H1 (cell line): Measurements from ENCODE around the gene ANKRD40CL. TPM values are rescaled to one million over a fixed set of nuclear protein-coding genes. Genes with fewer than 3 reads are reported as not detected.

ENCODE experiments used
- CTCF ChIA-PET: fragments of 300-600 bp; sonication (Branson Sonifier 250); formaldehyde crosslinking; loops from one replicate; lab custom pipeline; 2021; ENCODE audit not compliant: partially characterized antibody; lab: Charles Lee
- POLR2A ChIA-PET: fragments of 300-600 bp; sonication (Branson Sonifier 250); formaldehyde crosslinking; loops from one replicate; lab custom pipeline; 2021; ENCODE audit warnings: inconsistent platforms; ENCODE audit not compliant: partially characterized antibody; lab: Charles Lee
- DNase-seq, 2 experiments: peaks; one replicate each; pipeline versions ENCODE4 v3.0.0 to v3.0.0-alpha.2; 2010 to 2022; ENCODE audit warnings: low spot score in 2 of 2, low read depth in 1 of 2, mixed read lengths in 1 of 2
- FAIRE-seq: peaks from 2 replicates; lab custom pipeline; 2011; peaks lifted over from hg19 to GRCh38; lab: Jason Lieb, UNC
- H2AFZ ChIP-seq: 2 replicates; pipeline ENCODE4 v1.8.1; 2012; ENCODE audit warnings: low read length, inconsistent platforms
- H2AK5ac ChIP-seq: 2 replicates; pipeline ENCODE4 v1.6.1; 2013; ENCODE audit warnings: low read depth, low read length
- H2BK120ac ChIP-seq: replicated peaks from 2 replicates; pipeline ENCODE3; 2013; ENCODE audit warnings: low read depth, low read length, inconsistent platforms
- H2BK12ac ChIP-seq: 2 replicates; pipeline ENCODE4 v1.6.1; 2013; ENCODE audit warnings: low read depth, low read length
- H2BK15ac ChIP-seq: 2 replicates; pipeline ENCODE4 v1.6.1; 2013; ENCODE audit warnings: low read length
- H2BK20ac ChIP-seq: 2 replicates; pipeline ENCODE4 v1.6.1; 2013; ENCODE audit warnings: low read length
- H2BK5ac ChIP-seq: 2 replicates; pipeline ENCODE4 v1.6.1; 2013; ENCODE audit warnings: low read depth, low read length
- H3K14ac ChIP-seq: 2 replicates; pipeline ENCODE4 v1.6.1; 2013; ENCODE audit warnings: inconsistent platforms; ENCODE audit not compliant: insufficient read length
- H3K18ac ChIP-seq: 2 replicates; pipeline ENCODE4 v1.6.1; 2013; ENCODE audit warnings: low read length; ENCODE audit errors: extremely low read depth
- H3K23ac ChIP-seq: 2 replicates; pipeline ENCODE4 v1.6.1; 2013; ENCODE audit warnings: inconsistent platforms; ENCODE audit not compliant: insufficient read length
- H3K23me2 ChIP-seq: 2 replicates; pipeline ENCODE4 v1.6.1; 2013; ENCODE audit warnings: low read depth, low read length
- H3K27ac ChIP-seq: 2 replicates; pipeline ENCODE4 v1.6.1; 2011; ENCODE audit warnings: low read depth, low read length, inconsistent platforms
- H3K27me3 ChIP-seq, 4 experiments: replicated peaks in 1 of 4; 1 replicate in 1 of 4; 2 replicates in 3 of 4; pipeline versions ENCODE4 v1.6.1 to v1.8.1; 2011 to 2013; ENCODE audit warnings: low read length in 3 of 4, mild to moderate bottlenecking in 3 of 4, inconsistent platforms in 2 of 4, mixed read lengths in 2 of 4, moderate library complexity in 1 of 4; ENCODE audit not compliant: control insufficient read depth in 3 of 4, insufficient read depth in 3 of 4; ENCODE audit errors: extremely low read depth in 1 of 4
- H3K36me3 ChIP-seq, 4 experiments: 2 replicates each; pipeline versions ENCODE4 v1.6.1 to v1.8.1; 2011 to 2013; ENCODE audit warnings: mild to moderate bottlenecking in 4 of 4, low read length in 3 of 4, moderate library complexity in 2 of 4, control low read depth in 1 of 4, inconsistent platforms in 1 of 4; ENCODE audit not compliant: insufficient read depth in 4 of 4, control insufficient read depth in 2 of 4
- H3K4ac ChIP-seq: replicated peaks from 2 replicates; pipeline ENCODE3; 2013; ENCODE audit warnings: low read length, low read depth, mixed read lengths, inconsistent platforms; ENCODE audit not compliant: insufficient read length
- H3K4me1 ChIP-seq, 4 experiments: replicated peaks in 1 of 4; 1 replicate in 1 of 4; 2 replicates in 3 of 4; pipeline versions ENCODE4 v1.6.1 to v1.8.1; 2011 to 2013; ENCODE audit warnings: low read length in 3 of 4, inconsistent platforms in 2 of 4, mixed read lengths in 1 of 4; ENCODE audit not compliant: insufficient read depth in 4 of 4, control insufficient read depth in 3 of 4
- H3K4me2 ChIP-seq, 2 experiments: 2 replicates each; pipeline versions ENCODE4 v1.6.1 to v1.8.1; 2011 to 2013; ENCODE audit warnings: low read depth in 2 of 2, low read length in 2 of 2, control low read depth in 1 of 2, inconsistent platforms in 1 of 2, mild to moderate bottlenecking in 1 of 2; ENCODE audit not compliant: insufficient read depth in 1 of 2
- H3K4me3 ChIP-seq, 4 experiments: fragments of 200-600, 300-600 bp in 1 of 4; sonication (generic), shearing (Covaris generic), sonication (Bioruptor Twin) in 1 of 4; 2 replicates each; pipeline versions ENCODE4 v1.5.1 to v1.8.1; 2011 to 2016; ENCODE audit warnings: low read length in 4 of 4, low read depth in 3 of 4, control low read depth in 2 of 4, inconsistent platforms in 2 of 4, mild to moderate bottlenecking in 2 of 4, mixed read lengths in 1 of 4, moderate library complexity in 1 of 4; ENCODE audit not compliant: insufficient read depth in 2 of 4; ENCODE audit errors: extremely low read depth in 1 of 4
- H3K56ac ChIP-seq: replicated peaks from 2 replicates; pipeline ENCODE3; 2013; ENCODE audit warnings: low read depth, mild to moderate bottlenecking, mixed read lengths, low read length, inconsistent platforms; ENCODE audit not compliant: insufficient read length
- H3K79me1 ChIP-seq: 2 replicates; pipeline ENCODE4 v1.6.1; 2013; ENCODE audit warnings: low read depth, low read length, control low read depth
- H3K79me2 ChIP-seq, 2 experiments: 2 replicates each; pipeline versions ENCODE4 v1.6.1 to v1.8.1; 2012 to 2013; ENCODE audit warnings: low read length in 2 of 2, mild to moderate bottlenecking in 2 of 2, inconsistent platforms in 1 of 2; ENCODE audit not compliant: insufficient read depth in 2 of 2, control insufficient read depth in 1 of 2
- H3K9ac ChIP-seq, 4 experiments: replicated peaks in 1 of 4; 1 replicate in 1 of 4; 2 replicates in 3 of 4; pipeline versions ENCODE4 v1.6.1 to v1.8.1; 2011 to 2013; ENCODE audit warnings: low read depth in 3 of 4, low read length in 3 of 4, control low read depth in 2 of 4, mild to moderate bottlenecking in 2 of 4, moderate library complexity in 2 of 4, inconsistent platforms in 1 of 4; ENCODE audit errors: extremely low read depth in 1 of 4
- H3K9me3 ChIP-seq, 2 experiments: 2 replicates each; pipeline versions ENCODE4 v1.6.1 to v1.8.1; 2012 to 2013; ENCODE audit warnings: mild to moderate bottlenecking in 2 of 2, moderate library complexity in 2 of 2, control low read depth in 1 of 2, inconsistent platforms in 1 of 2, low read depth in 1 of 2, low read length in 1 of 2, mixed read lengths in 1 of 2; ENCODE audit not compliant: insufficient read depth in 2 of 2
- H4K20me1 ChIP-seq, 2 experiments: replicated peaks in 1 of 2; 2 replicates each; pipeline versions ENCODE3 to v1.8.1; 2011 to 2013; ENCODE audit warnings: inconsistent platforms in 2 of 2, low read length in 2 of 2, mild to moderate bottlenecking in 1 of 2; ENCODE audit not compliant: insufficient read depth in 2 of 2, control insufficient read depth in 1 of 2
- H4K5ac ChIP-seq: 2 replicates; pipeline ENCODE4 v1.6.1; 2013; ENCODE audit warnings: low read length, low read depth, mixed read lengths, inconsistent platforms; ENCODE audit not compliant: insufficient read length
- H4K8ac ChIP-seq: 2 replicates; pipeline ENCODE4 v1.8.0; 2013; ENCODE audit warnings: mild to moderate bottlenecking, moderate library complexity, low read length, inconsistent platforms; ENCODE audit not compliant: insufficient read depth; ENCODE audit errors: extremely low read depth
- H4K91ac ChIP-seq: replicated peaks from 2 replicates; pipeline ENCODE3; 2013; ENCODE audit warnings: low read length, mixed read lengths, inconsistent platforms; ENCODE audit not compliant: insufficient read length
- ATF2 ChIP-seq: IDR thresholded peaks from 2 replicates; pipeline ENCODE4 v1.6.1; 2012; ENCODE audit warnings: low read length, inconsistent platforms
- BACH1 ChIP-seq: IDR thresholded peaks from 2 replicates; pipeline ENCODE4 v1.6.1; 2012; ENCODE audit warnings: low read length, improper control_type of control experiment
- BCL11A ChIP-seq, 2 experiments: IDR thresholded peaks; one replicate each; pipeline ENCODE4 v1.6.1; 2011; ENCODE audit warnings: low read depth in 2 of 2, low read length in 2 of 2, mild to moderate bottlenecking in 2 of 2
- CEBPB ChIP-seq: IDR thresholded peaks from 2 replicates; pipeline ENCODE4 v1.6.1; 2012; ENCODE audit warnings: low read depth, low read length
- CHD2 ChIP-seq: IDR thresholded peaks from 2 replicates; pipeline ENCODE4 v1.6.1; 2012; ENCODE audit warnings: low read length, improper control_type of control experiment
- EP300 ChIP-seq, 2 experiments: IDR thresholded peaks; 1 replicate in 1 of 2; 2 replicates in 1 of 2; pipeline ENCODE4 v1.6.1; 2011 to 2012; ENCODE audit warnings: low read depth in 2 of 2, low read length in 2 of 2, mild to moderate bottlenecking in 2 of 2, borderline replicate concordance in 1 of 2, inconsistent platforms in 1 of 2, moderate library complexity in 1 of 2
- HDAC2 ChIP-seq, 2 experiments: fragments of 300-600 bp in 1 of 2; sonication (generic) in 1 of 2; IDR thresholded peaks; 2 replicates each; pipeline ENCODE4 v1.6.1; 2011 to 2012; ENCODE audit warnings: low read depth in 2 of 2, low read length in 2 of 2, mild to moderate bottlenecking in 2 of 2, moderate library complexity in 2 of 2, borderline replicate concordance in 1 of 2, inconsistent platforms in 1 of 2
- NANOG ChIP-seq: IDR thresholded peaks from 2 replicates; pipeline ENCODE4 v1.6.1; 2011; ENCODE audit warnings: low read length, low read depth, mild to moderate bottlenecking, inconsistent platforms; ENCODE audit not compliant: insufficient read depth, poor library complexity, severe bottlenecking
- RFX5 ChIP-seq: IDR thresholded peaks from 2 replicates; pipeline ENCODE4 v1.6.1; 2011; ENCODE audit warnings: low read depth, low read length, improper control_type of control experiment, borderline replicate concordance
- YY1 ChIP-seq: IDR thresholded peaks from 2 replicates; pipeline ENCODE4 v1.6.1; 2011; ENCODE audit warnings: low read depth, mild to moderate bottlenecking, low read length
- WGBS, 2 experiments: shearing (Covaris generic) in 1 of 2; methylation state at CpG; one replicate each; pipeline versions ENCODE4 v1.1.6 to v1.1.7; 2013 to 2015; ENCODE audit warnings: low lambda C conversion rate in 2 of 2, mixed read lengths in 2 of 2, inconsistent platforms in 1 of 2, low coverage in 1 of 2, missing lambda C conversion rate in 1 of 2; ENCODE audit not compliant: insufficient replicate concordance in 2 of 2, insufficient coverage in 1 of 2, insufficient read length in 1 of 2; ENCODE audit errors: extremely low coverage in 1 of 2, missing lambda C conversion rate in 1 of 2; 5-methylcytosine and 5-hydroxymethylcytosine counted together
- polyA plus RNA-seq, 7 experiments: library from polyadenylated mRNA; depleted of rRNA in 3 of 7; stranded (reverse) in 5 of 7; unstranded in 2 of 7; fragments of >200 nt in 5 of 7; fragments of 200-250 nt in 2 of 7; gene quantifications; 1 replicate in 5 of 7; 2 replicates in 1 of 7; 4 replicates in 1 of 7; pipeline versions ENCODE4 v1.2.1 to v1.2.3, GENCODE V29; 2011 to 2013; ENCODE audit warnings: missing spikeins in 2 of 7, mixed read lengths in 2 of 7
- total RNA-seq: library from RNA; stranded (reverse); fragmentation: NEBNext Ultra II Directional; extraction: Animal tissue kit (Norgen Biotek cat#: 25700); gene quantifications from 2 replicates; pipeline ENCODE4 v1.2.1, GENCODE V29; 2021

The ANKRD40CL gene
- total and polyA plus RNA-seq, 2 of the 8 experiments (the other 6 are each of a cell fraction or from before 2014, with no cell fraction given) = not detected

DNA sequence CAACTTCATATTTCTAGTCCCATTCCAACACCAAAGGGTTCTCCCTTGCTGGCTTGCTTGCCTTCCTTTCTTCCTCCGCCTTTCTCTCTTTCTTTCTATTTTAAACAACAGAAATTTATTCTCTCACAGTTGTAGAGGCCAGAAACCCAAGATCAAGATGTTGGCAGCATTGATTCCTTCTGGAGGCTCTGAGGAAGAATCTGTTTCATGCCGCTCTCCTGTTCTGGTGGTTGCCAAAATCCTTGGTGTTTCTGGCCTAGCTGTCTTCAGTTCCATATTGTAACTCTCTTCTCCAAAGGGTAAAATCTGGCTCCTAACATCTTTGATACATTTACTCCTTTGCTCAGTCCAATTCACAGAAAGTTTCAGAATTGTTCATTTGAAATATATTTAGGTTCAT lies 3.0 kb upstream of the ANKRD40CL start:
- H3K4me3 ChIP-seq = no peak overlapping the region
- no peak overlapping the region for H4K5ac ChIP-seq
- no peak overlapping the region for H2BK12ac ChIP-seq
- no peak overlapping the region for H3K27ac ChIP-seq
- H2BK5ac ChIP-seq = no peak overlapping the region
- no peak overlapping the region for H3K14ac ChIP-seq
- DNase-seq = no peak
- no peaks in the 10 kb centered on the region for H4K20me1 ChIP-seq
- H2AK5ac ChIP-seq = no peak overlapping the region
- H3K9ac ChIP-seq = no peak overlapping the region
- H2AFZ ChIP-seq = no peak overlapping the region
- H3K79me2 ChIP-seq = no peaks in the 10 kb centered on the region
- no peak overlapping the region for H3K18ac ChIP-seq
- POLR2A ChIA-PET = interaction anchor here (1.3 kb wide), 1 partner anchor 12 kb away, joined by 5 read pairs; no protein-coding TSS in a partner anchor
- FAIRE-seq = no peak
- no peak overlapping the region for H3K23ac ChIP-seq
- no peaks in the 10 kb centered on the region for H3K79me1 ChIP-seq
- H3K4me2 ChIP-seq = no peak overlapping the region
- H3K4ac ChIP-seq = no peak overlapping the region
- H2BK15ac ChIP-seq = no peak overlapping the region
- H3K27me3 ChIP-seq = no peaks in the 10 kb centered on the region
- H4K8ac ChIP-seq = no peak overlapping the region
- H3K36me3 ChIP-seq = no peaks in the 10 kb centered on the region
- no peaks in the 10 kb centered on the region for H3K4me1 ChIP-seq
- no peaks in the 10 kb centered on the region for H3K9me3 ChIP-seq
- no peak overlapping the region for H2BK120ac ChIP-seq
- WGBS, 2 experiments = 97% methylated on average over 2 of the region's 2 CpGs; no CpG with 5 or more reads in 1 of the 2 experiments
- 0 out of 2 replicates have a peak, but pooled peaks cover 2% of the 10 kb centered on the region for H3K23me2 ChIP-seq
- no peak overlapping the region for H3K56ac ChIP-seq
- no peak overlapping the region for H4K91ac ChIP-seq
- H2BK20ac ChIP-seq = no peak overlapping the region
- CTCF ChIA-PET = interaction anchor here (2.1 kb wide), 1 partner anchor 13 kb away, joined by 7 read pairs; no protein-coding TSS in a partner anchor
- no peak for TF ChIP-seq RFX5
- no peak for TF ChIP-seq EP300 (IDR thresholded peaks at IDR 0.05; ENCODE audit: borderline replicate concordance in 1 of 2, low read depth in 2 of 2, low read length in 2 of 2)
- TF ChIP-seq CHD2 = no peak
- no peak for TF ChIP-seq ATF2
- no peak for TF ChIP-seq NANOG
- no peak for TF ChIP-seq HDAC2 (IDR thresholded peaks at IDR 0.05; ENCODE audit: borderline replicate concordance in 1 of 2, low read depth in 2 of 2, low read length in 2 of 2)
- TF ChIP-seq BCL11A (IDR thresholded peaks at IDR 0.05; ENCODE audit: low read depth in 2 of 2, low read length in 2 of 2) = no peak
- TF ChIP-seq CEBPB = no peak
- no peak for TF ChIP-seq YY1
- TF ChIP-seq BACH1 = no peak
